ENCODE measurements around the gene C9orf85.

The C9orf85 gene

GRCh38 chr9:71908825-71909224 lies 2.6 kb upstream of the C9orf85 start:
- DNase-seq = no peak

- peak; percentile 14 for DNase-seq
Observed at GRCh38 chr9:71909887-71910649, 1.4 kb upstream of the C9orf85 start.

GRCh38 chr9:71910650-71911060 lies 784 bp upstream of the C9orf85 start:
- no peak for DNase-seq

GRCh38 chr9:71911908-71912335 lies 483 bp downstream of the C9orf85 start:
- no peak for DNase-seq

GRCh38 chr9:71915495-71915894 lies 4.1 kb downstream of the C9orf85 start:
- no peak for DNase-seq

GRCh38 chr9:71916834-71917534 lies 5.5 kb downstream of the C9orf85 start:
- no peak for DNase-seq

- DNase-seq = no peak
Observed at GRCh38 chr9:71918419-71918818, 7.0 kb downstream of the C9orf85 start.

- DNase-seq = no peak
Observed at GRCh38 chr9:71920456-71921189, 9.2 kb downstream of the C9orf85 start.

GRCh38 chr9:71921190-71921814 lies 9.9 kb downstream of the C9orf85 start:
- no peak for DNase-seq

- no peak for DNase-seq
Observed at GRCh38 chr9:71924576-71924975, 13.1 kb downstream of the C9orf85 start.

- DNase-seq = no peak
Observed at GRCh38 chr9:71925834-71926233, 14.4 kb downstream of the C9orf85 start.

GRCh38 chr9:71928376-71928775 lies 16.9 kb downstream of the C9orf85 start:
- no peak for DNase-seq

GRCh38 chr9:71928806-71929205 lies 17.4 kb downstream of the C9orf85 start:
- DNase-seq = no peak

- no peak for DNase-seq
Observed at GRCh38 chr9:71929223-71929622, 17.8 kb downstream of the C9orf85 start.

GRCh38 chr9:71929791-71930440 lies 18.5 kb downstream of the C9orf85 start:
- no peak for DNase-seq

- DNase-seq = no peak
Observed at GRCh38 chr9:71931166-71931565, 19.7 kb downstream of the C9orf85 start.

- no peak for DNase-seq
Observed at GRCh38 chr9:71936066-71936465, 24.6 kb downstream of the C9orf85 start.

- no peak for DNase-seq
Observed at GRCh38 chr9:71937070-71937625, 25.7 kb downstream of the C9orf85 start.

- no peak for DNase-seq
Observed at GRCh38 chr9:71937898-71938297, 26.5 kb downstream of the C9orf85 start.

GRCh38 chr9:71941060-71941568 lies 29.7 kb downstream of the C9orf85 start:
- no peak for DNase-seq

- no peak for DNase-seq
Observed at GRCh38 chr9:71941998-71942567, 30.6 kb downstream of the C9orf85 start.

Measured in DMS 273 treated with DMSO at 0.1 percent for 48 hours (cell line).